Breast epithelium (tissue), 3 donors: ENCODE data around the gene FCMR.

Experiments used
- POLR2A ChIP-seq: fragments of 450-650 bp; IDR thresholded peaks from one replicate; pipeline ENCODE4 v1.6.1; 2016; ENCODE audit warnings: antibody characterized with exemption, mild to moderate bottlenecking, moderate library complexity
- TF ChIP-seq, protein P1 (sequence below), 3 donors: fragments of 450-650 bp; IDR thresholded peaks; one replicate each; pipeline ENCODE4 v1.5.1; 2016 to 2017; ENCODE audit warnings: antibody characterized with exemption in 3 of 3, mild to moderate bottlenecking in 3 of 3, moderate library complexity in 3 of 3

DNA sequence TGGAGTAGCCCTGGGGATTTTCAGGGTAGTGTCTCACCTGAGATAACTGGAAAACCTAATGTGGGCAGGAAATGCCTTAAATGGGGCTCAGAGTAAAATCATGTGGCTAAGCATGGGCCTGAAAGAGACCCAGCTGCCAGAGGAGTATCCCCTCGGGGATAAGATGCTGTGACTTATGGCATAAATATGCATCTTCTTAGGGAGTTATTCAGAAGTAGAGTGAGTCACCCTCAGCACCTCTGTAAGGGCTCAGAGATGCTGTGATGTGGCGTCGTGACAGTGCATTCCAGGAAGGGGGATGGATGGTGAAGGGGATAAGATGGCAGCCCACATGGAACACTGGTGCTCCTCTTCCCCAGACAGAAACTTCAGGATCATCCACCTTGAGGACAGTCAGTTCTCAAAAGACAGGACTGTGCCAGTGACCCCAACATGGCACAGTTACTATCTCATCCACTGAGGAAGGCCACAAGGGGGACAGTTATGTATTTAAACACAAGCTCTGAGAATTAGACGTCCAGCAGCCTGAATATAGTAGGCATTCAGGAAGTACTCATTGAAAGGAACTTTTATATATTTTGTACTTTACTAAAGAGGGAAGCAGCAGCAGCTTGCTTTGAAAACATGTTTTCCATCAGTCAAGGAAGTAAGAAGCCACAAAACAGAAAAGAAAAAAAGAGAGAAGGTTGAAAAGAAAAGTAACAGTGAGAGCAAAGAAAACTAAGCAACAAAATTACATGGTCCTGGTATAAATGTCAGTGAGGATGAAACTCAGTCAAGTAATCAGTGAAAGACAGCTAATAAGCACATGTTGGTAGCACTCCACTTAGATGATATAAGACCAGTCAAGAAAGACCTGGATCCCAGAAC is 16.2 kb downstream of the FCMR start:
- no peak for TF ChIP-seq POLR2A
- TF ChIP-seq, protein P1, sequence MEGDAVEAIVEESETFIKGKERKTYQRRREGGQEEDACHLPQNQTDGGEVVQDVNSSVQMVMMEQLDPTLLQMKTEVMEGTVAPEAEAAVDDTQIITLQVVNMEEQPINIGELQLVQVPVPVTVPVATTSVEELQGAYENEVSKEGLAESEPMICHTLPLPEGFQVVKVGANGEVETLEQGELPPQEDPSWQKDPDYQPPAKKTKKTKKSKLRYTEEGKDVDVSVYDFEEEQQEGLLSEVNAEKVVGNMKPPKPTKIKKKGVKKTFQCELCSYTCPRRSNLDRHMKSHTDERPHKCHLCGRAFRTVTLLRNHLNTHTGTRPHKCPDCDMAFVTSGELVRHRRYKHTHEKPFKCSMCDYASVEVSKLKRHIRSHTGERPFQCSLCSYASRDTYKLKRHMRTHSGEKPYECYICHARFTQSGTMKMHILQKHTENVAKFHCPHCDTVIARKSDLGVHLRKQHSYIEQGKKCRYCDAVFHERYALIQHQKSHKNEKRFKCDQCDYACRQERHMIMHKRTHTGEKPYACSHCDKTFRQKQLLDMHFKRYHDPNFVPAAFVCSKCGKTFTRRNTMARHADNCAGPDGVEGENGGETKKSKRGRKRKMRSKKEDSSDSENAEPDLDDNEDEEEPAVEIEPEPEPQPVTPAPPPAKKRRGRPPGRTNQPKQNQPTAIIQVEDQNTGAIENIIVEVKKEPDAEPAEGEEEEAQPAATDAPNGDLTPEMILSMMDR (IDR thresholded peaks at IDR 0.05), result no peak
